Parathyroid adenoma (tissue), 2 donors: ENCODE measurements around the gene SGSH.

Experiments used
- H2AFZ ChIP-seq: fragments of 300-600 bp; sonication (generic); one replicate; pipeline ENCODE4 v1.7.0; 2017; ENCODE audit warnings: antibody characterized with exemption, mild to moderate bottlenecking
- H3K27ac ChIP-seq: fragments of 300-600 bp; sonication (generic); one replicate; pipeline ENCODE4 v1.7.0; 2017
- H3K27me3 ChIP-seq: fragments of 300-600 bp; sonication (generic); one replicate; pipeline ENCODE4 v1.7.0; 2017; ENCODE audit warnings: low read length; ENCODE audit not compliant: control insufficient read depth, insufficient read depth
- H3K36me3 ChIP-seq: fragments of 300-600 bp; sonication (generic); one replicate; pipeline ENCODE4 v1.7.0; 2017; ENCODE audit warnings: low read length; ENCODE audit not compliant: control insufficient read depth, insufficient read depth
- H3K4me1 ChIP-seq: fragments of 300-600 bp; sonication (generic); one replicate; pipeline ENCODE4 v1.7.0; 2017; ENCODE audit warnings: control low read depth
- H3K4me2 ChIP-seq: fragments of 300-600 bp; sonication (generic); one replicate; pipeline ENCODE4 v1.7.0; 2017; ENCODE audit warnings: low read length
- H3K4me3 ChIP-seq: fragments of 300-600 bp; sonication (generic); one replicate; pipeline ENCODE4 v1.7.0; 2017; ENCODE audit warnings: low read depth, low read length
- H3K79me2 ChIP-seq: fragments of 300-600 bp; sonication (generic); one replicate; pipeline ENCODE4 v1.7.0; 2017; ENCODE audit warnings: control low read depth
- H3K9ac ChIP-seq: fragments of 300-600 bp; sonication (generic); one replicate; pipeline ENCODE4 v1.7.0; 2017; ENCODE audit warnings: mild to moderate bottlenecking
- H3K9me3 ChIP-seq: fragments of 300-600 bp; sonication (generic); one replicate; pipeline ENCODE4 v1.7.0; 2017; ENCODE audit warnings: low read length; ENCODE audit not compliant: control insufficient read depth
- CTCF ChIP-seq: fragments of 300-600 bp; sonication (generic); IDR thresholded peaks from one replicate; pipeline ENCODE4 v1.7.0; 2017; ENCODE audit warnings: antibody characterized with exemption, mild to moderate bottlenecking
- donor health status: primary hyperparathyroidism.

The SGSH gene

GRCh38 chr17:80191865-80192661 lies 28.1 kb downstream of the SGSH start:
- H3K9me3 ChIP-seq: no peaks in the 10 kb centered on the region
- H3K9ac ChIP-seq: no peak overlapping the region
- no peak overlapping the region for H3K4me3 ChIP-seq
- no peak overlapping the region for H3K27ac ChIP-seq
- no peak for TF ChIP-seq CTCF
- no peaks in the 10 kb centered on the region for H3K36me3 ChIP-seq
- H2AFZ ChIP-seq: no peak overlapping the region
- H3K79me2 ChIP-seq: no peaks in the 10 kb centered on the region
- no peaks in the 10 kb centered on the region for H3K4me1 ChIP-seq
- H3K27me3 ChIP-seq: no peaks in the 10 kb centered on the region
- no peak overlapping the region for H3K4me2 ChIP-seq

GRCh38 chr17:80191192-80191591 lies 28.9 kb downstream of the SGSH start:
- no peaks in the 10 kb centered on the region for H3K27me3 ChIP-seq
- H2AFZ ChIP-seq: no peak overlapping the region
- no peak overlapping the region for H3K4me2 ChIP-seq
- H3K9ac ChIP-seq: no peak overlapping the region
- no peaks in the 10 kb centered on the region for H3K36me3 ChIP-seq
- H3K79me2 ChIP-seq: no peaks in the 10 kb centered on the region
- H3K9me3 ChIP-seq: no peaks in the 10 kb centered on the region
- H3K27ac ChIP-seq: no peak overlapping the region
- no peak for TF ChIP-seq CTCF
- no peaks in the 10 kb centered on the region for H3K4me1 ChIP-seq
- no peak overlapping the region for H3K4me3 ChIP-seq

DNA sequence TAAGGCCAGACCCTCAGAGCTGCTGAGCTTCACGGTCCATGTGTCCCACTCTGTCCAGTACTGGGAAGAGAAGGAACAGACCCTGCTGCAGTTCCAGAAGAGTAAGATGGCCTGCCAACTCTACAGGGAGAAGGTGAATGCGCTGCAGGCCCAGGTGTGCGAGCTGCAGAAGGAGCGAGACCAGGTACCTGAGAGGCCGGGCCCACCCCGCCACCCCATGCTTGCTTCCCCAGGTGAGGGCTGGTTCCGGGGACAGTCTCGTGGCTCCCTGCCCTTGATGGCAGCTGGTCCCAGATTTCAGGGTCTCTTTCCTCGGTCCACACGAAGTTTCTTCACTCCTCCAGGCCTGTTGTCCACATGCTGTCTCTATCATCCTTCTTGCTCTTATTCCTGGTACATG lies 29.4 kb downstream of the SGSH start:
- no peak overlapping the region for H2AFZ ChIP-seq

GRCh38 chr17:80189611-80190010 lies 30.5 kb downstream of the SGSH start:
- no peak for TF ChIP-seq CTCF

More for the DNA sequence above, 29.4 kb downstream of the SGSH start:
- Histone ChIP-seq H3K79me2 (no peaks in the 10 kb centered on the region), H3K9me3 (no peaks in the 10 kb centered on the region), H3K4me2 (no peak overlapping the region), H3K4me1 (no peaks in the 10 kb centered on the region), H3K9ac (no peak overlapping the region), H3K27ac (no peak overlapping the region), H3K4me3 (no peak overlapping the region), H3K36me3 (no peaks in the 10 kb centered on the region), H3K27me3 (no peaks in the 10 kb centered on the region)
- TF ChIP-seq CTCF: no peak

DNA sequence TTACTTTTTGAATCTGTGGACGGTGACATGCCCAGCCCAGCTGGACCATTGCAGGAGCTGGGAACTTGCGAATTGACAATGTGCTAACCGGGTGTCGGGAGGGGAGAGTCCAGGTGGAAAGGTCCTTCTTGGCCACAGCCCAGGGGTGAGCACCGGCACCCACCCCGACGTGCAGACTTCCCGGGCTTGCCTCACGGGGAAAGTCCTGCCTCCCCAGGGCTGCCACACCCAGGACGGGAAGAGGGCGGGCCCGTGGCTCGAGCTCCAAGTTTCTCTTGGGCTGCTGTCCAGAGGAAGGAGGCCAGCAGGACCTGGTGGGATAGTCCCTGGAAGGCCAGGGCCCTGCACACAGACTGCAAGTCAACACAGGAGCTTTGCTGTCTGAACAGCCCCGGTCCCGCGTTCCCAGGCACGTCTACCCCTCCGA lies 32.6 kb downstream of the SGSH start:
- H3K27me3 ChIP-seq: no peaks in the 10 kb centered on the region
- H3K4me3 ChIP-seq: no peak overlapping the region
- H3K79me2 ChIP-seq: no peaks in the 10 kb centered on the region
- H3K9me3 ChIP-seq: no peaks in the 10 kb centered on the region
- no peak overlapping the region for H3K4me2 ChIP-seq
- TF ChIP-seq CTCF: no peak
- H3K9ac ChIP-seq: no peak overlapping the region
- H3K27ac ChIP-seq: no peak overlapping the region
- H3K36me3 ChIP-seq: no peaks in the 10 kb centered on the region
- H2AFZ ChIP-seq: no peak overlapping the region
- H3K4me1 ChIP-seq: no peaks in the 10 kb centered on the region

More at GRCh38 chr17:80189611-80190010, 30.5 kb downstream of the SGSH start:
- H3K4me1 ChIP-seq: no peaks in the 10 kb centered on the region
- no peak overlapping the region for H3K4me3 ChIP-seq
- no peak overlapping the region for H2AFZ ChIP-seq
- H3K9me3 ChIP-seq: no peaks in the 10 kb centered on the region
- no peak overlapping the region for H3K4me2 ChIP-seq
- no peaks in the 10 kb centered on the region for H3K36me3 ChIP-seq
- no peak overlapping the region for H3K27ac ChIP-seq
- no peaks in the 10 kb centered on the region for H3K79me2 ChIP-seq
- no peak overlapping the region for H3K9ac ChIP-seq
- H3K27me3 ChIP-seq: no peaks in the 10 kb centered on the region
